Adrenal gland (tissue), 5 donors: ENCODE data around the gene FIGNL2.

Experiments
- POLR2A ChIP-seq, 2 donors: fragments of 450-650 bp; IDR thresholded peaks; one replicate each; pipeline ENCODE4 v1.6.1; 2017; ENCODE audit warnings: antibody characterized with exemption in 2 of 2, mild to moderate bottlenecking in 2 of 2, moderate library complexity in 1 of 2
- TF ChIP-seq, protein P1 (sequence below), 6 experiments: fragments of 450-650 bp in 4 of 6; fragments of 200-600 bp in 2 of 6; sonication (generic) in 1 of 6; IDR thresholded peaks; 1 replicate in 5 of 6; 2 replicates in 1 of 6; pipeline versions ENCODE4 v1.5.1 to v1.8.0; 2016 to 2021; ENCODE audit warnings: antibody characterized with exemption in 6 of 6, mild to moderate bottlenecking in 2 of 6, moderate library complexity in 1 of 6
- donor health status: DM: no; HTN: no; CAD: no.

DNA sequence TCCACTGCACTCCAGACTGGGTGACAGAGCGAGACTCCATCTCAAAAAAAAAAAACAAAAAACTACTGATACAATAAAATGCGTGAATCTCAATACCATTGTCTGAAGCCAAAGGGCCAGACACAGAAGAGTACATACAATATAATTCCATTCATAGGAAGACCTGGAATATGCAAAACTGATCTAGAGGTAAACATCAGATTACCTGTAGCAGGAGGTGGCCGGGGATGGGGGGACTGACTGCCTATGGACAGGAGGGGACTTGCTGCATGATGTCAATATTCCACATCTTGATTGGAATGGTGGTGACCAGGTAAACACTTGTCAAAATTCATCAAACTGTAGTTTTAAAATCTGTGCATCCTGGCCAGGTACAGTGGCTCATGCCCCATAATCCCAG is 12.5 kb upstream of the FIGNL2 start:
- TF ChIP-seq, protein P1, sequence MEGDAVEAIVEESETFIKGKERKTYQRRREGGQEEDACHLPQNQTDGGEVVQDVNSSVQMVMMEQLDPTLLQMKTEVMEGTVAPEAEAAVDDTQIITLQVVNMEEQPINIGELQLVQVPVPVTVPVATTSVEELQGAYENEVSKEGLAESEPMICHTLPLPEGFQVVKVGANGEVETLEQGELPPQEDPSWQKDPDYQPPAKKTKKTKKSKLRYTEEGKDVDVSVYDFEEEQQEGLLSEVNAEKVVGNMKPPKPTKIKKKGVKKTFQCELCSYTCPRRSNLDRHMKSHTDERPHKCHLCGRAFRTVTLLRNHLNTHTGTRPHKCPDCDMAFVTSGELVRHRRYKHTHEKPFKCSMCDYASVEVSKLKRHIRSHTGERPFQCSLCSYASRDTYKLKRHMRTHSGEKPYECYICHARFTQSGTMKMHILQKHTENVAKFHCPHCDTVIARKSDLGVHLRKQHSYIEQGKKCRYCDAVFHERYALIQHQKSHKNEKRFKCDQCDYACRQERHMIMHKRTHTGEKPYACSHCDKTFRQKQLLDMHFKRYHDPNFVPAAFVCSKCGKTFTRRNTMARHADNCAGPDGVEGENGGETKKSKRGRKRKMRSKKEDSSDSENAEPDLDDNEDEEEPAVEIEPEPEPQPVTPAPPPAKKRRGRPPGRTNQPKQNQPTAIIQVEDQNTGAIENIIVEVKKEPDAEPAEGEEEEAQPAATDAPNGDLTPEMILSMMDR (IDR thresholded peaks at IDR 0.05), result no peak
- no peak for TF ChIP-seq POLR2A (IDR thresholded peaks at IDR 0.05)
